Lower lobe of right lung (tissue), 2 donors: ENCODE measurements around the gene EMID1. TPM values are rescaled to one million over a fixed set of nuclear protein-coding genes. Genes with fewer than 3 reads are reported as not detected.

Source experiments
- ATAC-seq, 2 donors: fragments of 200-7000 bp; cut with Tn5 transposase; one replicate each; pipeline ENCODE4 v1.9.1; 2020 to 2022; ENCODE audit warnings: mild to moderate bottlenecking in 2 of 2, moderate library complexity in 2 of 2
- DNase-seq: peaks from one replicate; pipeline ENCODE4 v3.0.0-alpha.2; 2020
- H3K27ac ChIP-seq: fragments of 200-600 bp; one replicate; pipeline ENCODE4 v1.8.0; 2022
- H3K27me3 ChIP-seq: fragments of 200-600 bp; one replicate; pipeline ENCODE4 v1.8.0; 2022; ENCODE audit warnings: low read depth
- H3K36me3 ChIP-seq: fragments of 200-600 bp; one replicate; pipeline ENCODE4 v1.8.0; 2022; ENCODE audit warnings: mild to moderate bottlenecking
- H3K4me1 ChIP-seq: fragments of 200-600 bp; one replicate; pipeline ENCODE4 v1.8.0; 2022
- H3K4me3 ChIP-seq: fragments of 200-600 bp; one replicate; pipeline ENCODE4 v1.8.0; 2022; ENCODE audit warnings: mild to moderate bottlenecking
- H3K9me3 ChIP-seq: fragments of 200-600 bp; one replicate; pipeline ENCODE4 v1.8.0; 2022
- intact Hi-C: fragments of 100-400 bp; cut with DNase I; formaldehyde crosslinking; loops from one replicate; pipeline ENCODE4 v1.11.0; 2022
- total RNA-seq: library from RNA; stranded (reverse); fragmentation: NEBNext Ultra II Directional; extraction: Animal tissue kit (Norgen Biotek cat#: 25700); gene quantifications from one replicate; pipeline ENCODE4 v1.2.1, GENCODE V29; 2021
- TF ChIP-seq, protein P1 (sequence below): fragments of 200-600 bp; IDR thresholded peaks from one replicate; pipeline ENCODE4 v1.8.0; 2022; ENCODE audit warnings: antibody characterized with exemption, mild to moderate bottlenecking
- donor health status: DM: no; HTN: yes; CAD: no; lungs with severe emphysema.

The EMID1 gene
- total RNA-seq, 1 donor from 2014 or later, result 8.2 TPM

GRCh38 chr22:29163808-29164207 is 41.9 kb upstream of the EMID1 start:
- DNase-seq (no peak), ATAC-seq (no peak)
- Histone ChIP-seq H3K4me3 (no peak overlapping the region), H3K9me3 (no peaks in the 10 kb centered on the region), H3K4me1 (no peaks in the 10 kb centered on the region), H3K36me3 (no peaks in the 10 kb centered on the region), H3K27ac (no peak overlapping the region), H3K27me3 (no peaks in the 10 kb centered on the region)
- TF ChIP-seq, protein P1, sequence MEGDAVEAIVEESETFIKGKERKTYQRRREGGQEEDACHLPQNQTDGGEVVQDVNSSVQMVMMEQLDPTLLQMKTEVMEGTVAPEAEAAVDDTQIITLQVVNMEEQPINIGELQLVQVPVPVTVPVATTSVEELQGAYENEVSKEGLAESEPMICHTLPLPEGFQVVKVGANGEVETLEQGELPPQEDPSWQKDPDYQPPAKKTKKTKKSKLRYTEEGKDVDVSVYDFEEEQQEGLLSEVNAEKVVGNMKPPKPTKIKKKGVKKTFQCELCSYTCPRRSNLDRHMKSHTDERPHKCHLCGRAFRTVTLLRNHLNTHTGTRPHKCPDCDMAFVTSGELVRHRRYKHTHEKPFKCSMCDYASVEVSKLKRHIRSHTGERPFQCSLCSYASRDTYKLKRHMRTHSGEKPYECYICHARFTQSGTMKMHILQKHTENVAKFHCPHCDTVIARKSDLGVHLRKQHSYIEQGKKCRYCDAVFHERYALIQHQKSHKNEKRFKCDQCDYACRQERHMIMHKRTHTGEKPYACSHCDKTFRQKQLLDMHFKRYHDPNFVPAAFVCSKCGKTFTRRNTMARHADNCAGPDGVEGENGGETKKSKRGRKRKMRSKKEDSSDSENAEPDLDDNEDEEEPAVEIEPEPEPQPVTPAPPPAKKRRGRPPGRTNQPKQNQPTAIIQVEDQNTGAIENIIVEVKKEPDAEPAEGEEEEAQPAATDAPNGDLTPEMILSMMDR, result no peak
- intact Hi-C loops, result no loop called here

DNA sequence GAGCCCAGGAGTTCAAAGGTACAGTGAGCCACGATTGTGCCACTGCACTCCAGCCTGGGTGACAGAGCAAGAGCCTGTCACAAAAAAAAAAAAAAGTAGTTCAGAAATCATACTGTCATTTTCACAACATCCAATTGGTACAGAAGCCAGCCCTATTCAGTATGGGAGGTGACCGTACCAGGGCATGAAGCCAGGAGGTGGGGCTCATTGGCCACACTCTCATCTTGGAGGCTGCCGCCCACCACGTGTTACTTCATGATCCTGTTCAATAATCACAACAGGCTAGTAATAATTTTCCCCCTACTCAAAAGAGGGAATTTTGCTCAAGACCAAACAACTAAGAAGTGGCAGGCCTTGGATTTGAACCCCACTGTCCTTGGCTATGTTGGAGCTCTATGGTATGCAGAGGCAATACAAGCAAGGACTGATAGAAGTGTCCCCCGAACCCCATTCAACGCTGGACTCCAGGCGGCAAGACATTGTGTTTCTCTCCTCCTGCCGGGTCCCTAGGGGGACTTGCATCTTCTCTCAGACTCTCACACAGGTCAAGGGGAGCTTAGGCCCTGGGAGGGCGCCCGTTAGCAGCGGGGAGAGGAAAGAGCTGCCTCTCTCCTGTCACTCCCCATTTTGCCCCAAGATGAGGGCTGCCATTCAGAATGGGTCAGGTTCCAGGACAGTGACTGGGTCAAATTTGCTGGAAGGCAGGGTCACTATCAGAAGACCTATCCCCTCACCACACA is 40.2 kb upstream of the EMID1 start:
- Histone ChIP-seq H3K27me3 (no peaks in the 10 kb centered on the region), H3K27ac (no peak overlapping the region), H3K9me3 (no peaks in the 10 kb centered on the region), H3K4me1 (no peaks in the 10 kb centered on the region), H3K36me3 (no peaks in the 10 kb centered on the region), H3K4me3 (no peak overlapping the region)
- intact Hi-C loops, result no loop called here
- no peak for DNase-seq
- ATAC-seq, result no peak
- TF ChIP-seq, protein P1, result no peak

- intact Hi-C loops, result no loop called here
- no peak for ATAC-seq
- Histone ChIP-seq H3K36me3 (no peaks in the 10 kb centered on the region), H3K4me1 (no peaks in the 10 kb centered on the region), H3K27ac (no peak overlapping the region), H3K4me3 (no peak overlapping the region), H3K9me3 (no peaks in the 10 kb centered on the region), H3K27me3 (no peaks in the 10 kb centered on the region)
- no peak for DNase-seq
- TF ChIP-seq, protein P1, result no peak
Measured at GRCh38 chr22:29166180-29166579, 39.5 kb upstream of the EMID1 start.

DNA sequence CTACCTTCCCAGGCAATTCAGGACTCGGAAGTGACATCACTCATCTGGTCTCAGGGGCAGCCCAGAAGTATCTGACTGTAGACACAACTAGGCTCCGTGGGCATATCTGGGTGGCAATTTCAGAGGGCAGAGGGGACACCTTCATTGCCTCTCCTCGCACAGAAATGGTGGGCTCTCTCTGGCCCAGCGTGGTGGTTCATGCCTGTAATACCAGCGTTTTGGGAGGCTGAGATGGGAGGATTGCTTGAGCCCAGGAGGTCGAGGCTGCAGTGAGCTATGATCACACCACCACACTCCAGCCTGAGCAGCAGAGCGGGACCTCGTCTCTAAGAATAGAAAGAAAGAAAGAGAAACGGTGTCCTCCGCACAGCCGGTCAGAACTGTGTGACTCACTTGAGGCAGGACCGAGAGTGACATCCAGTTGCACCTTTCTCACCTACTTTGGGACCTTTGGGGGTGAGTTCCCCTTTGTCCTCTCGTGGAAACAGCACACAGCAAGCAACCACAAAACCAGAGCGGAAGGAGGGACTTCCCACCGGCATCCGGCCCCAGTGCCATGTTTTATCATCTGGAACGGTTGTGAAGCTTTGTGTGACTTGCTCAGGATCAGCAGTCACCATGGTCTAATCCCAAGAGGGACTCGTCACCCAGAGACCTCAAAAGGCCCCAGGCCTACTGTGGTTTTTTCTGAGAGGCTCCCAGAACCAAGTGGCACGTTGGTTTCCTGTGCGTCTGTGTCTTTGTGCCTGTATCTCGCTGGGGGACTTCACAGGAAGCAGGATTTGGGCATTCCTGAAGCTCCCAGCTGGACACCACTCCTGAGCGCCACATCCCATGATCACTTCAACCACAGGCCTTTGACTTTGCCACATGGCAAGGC is 38.4 kb upstream of the EMID1 start:
- Histone ChIP-seq H3K27ac (no peak overlapping the region), H3K4me3 (no peak overlapping the region), H3K9me3 (no peaks in the 10 kb centered on the region), H3K4me1 (no peaks in the 10 kb centered on the region), H3K36me3 (no peaks in the 10 kb centered on the region), H3K27me3 (no peaks in the 10 kb centered on the region)
- ATAC-seq (no peak), DNase-seq (no peak)
- intact Hi-C loops, result no loop called here
- TF ChIP-seq, protein P1, result no peak

DNA sequence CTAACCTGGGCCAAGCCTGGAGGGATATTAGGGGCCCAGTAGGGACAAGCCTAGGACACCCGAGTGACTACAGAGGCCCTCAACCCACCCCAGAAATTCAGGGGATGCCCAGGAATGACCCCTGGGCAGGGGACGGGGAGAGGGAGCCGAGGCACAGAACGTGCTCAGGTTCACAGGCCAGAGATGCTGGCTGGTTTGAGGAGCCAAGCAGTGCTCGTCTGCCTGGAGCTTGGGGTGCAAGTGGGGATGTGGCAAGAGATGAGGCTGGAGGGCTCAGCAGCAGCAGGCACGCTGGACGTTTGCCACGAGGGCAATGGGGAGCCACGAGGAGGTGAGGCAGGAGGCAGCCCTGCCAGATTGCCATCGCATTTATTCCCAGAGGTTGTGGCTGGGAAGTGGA is 34.0 kb upstream of the EMID1 start:
- Histone ChIP-seq H3K36me3 (no peaks in the 10 kb centered on the region), H3K9me3 (peaks cover 18% of the 10 kb centered on the region), H3K27me3 (no peaks in the 10 kb centered on the region), H3K27ac (no peak overlapping the region), H3K4me3 (no peak overlapping the region), H3K4me1 (no peaks in the 10 kb centered on the region)
- DNase-seq (no peak), ATAC-seq (no peak)
- TF ChIP-seq, protein P1, result no peak
- intact Hi-C loops, result no loop called here
